Prostate gland (tissue), 2 donors: ENCODE data around the gene RBM44. TPM values are rescaled to one million over a fixed set of nuclear protein-coding genes. Genes with fewer than 3 reads are reported as not detected.

Experiments
- DNase-seq: peaks from one replicate; pipeline ENCODE4 v3.0.0-alpha.2; 2019; ENCODE audit warnings: low spot score
- H3K27ac ChIP-seq, 2 donors: fragments of 200-600 bp; sonication (generic); 2 replicates each; pipeline ENCODE4 v1.5.1; 2017 to 2019
- H3K27me3 ChIP-seq: fragments of 200-600 bp; sonication (generic); replicated peaks from 2 replicates; pipeline ENCODE4 v1.5.1; 2019; ENCODE audit not compliant: insufficient read depth
- H3K36me3 ChIP-seq, 2 donors: fragments of 200-600 bp; sonication (generic); 1 replicate in 1 of 2; 2 replicates in 1 of 2; pipeline versions ENCODE4 v1.5.1 to v1.8.1; 2017 to 2019
- H3K4me1 ChIP-seq: fragments of 200-600 bp; sonication (generic); replicated peaks from 2 replicates; pipeline ENCODE4 v1.5.1; 2019
- H3K4me3 ChIP-seq, 2 donors: fragments of 200-600 bp; sonication (generic); 2 replicates each; pipeline ENCODE4 v1.5.1; 2017 to 2019
- H3K9me3 ChIP-seq: fragments of 200-600 bp; sonication (generic); 2 replicates; pipeline ENCODE4 v1.5.1; 2017
- CTCF ChIP-seq, 4 experiments: fragments of 200-600 bp in 2 of 4; fragments of 450-650 bp in 2 of 4; sonication (generic) in 2 of 4; IDR thresholded peaks; 1 replicate in 3 of 4; 2 replicates in 1 of 4; pipeline ENCODE4 v1.5.1; 2016 to 2019; ENCODE audit warnings: antibody characterized with exemption in 4 of 4, mild to moderate bottlenecking in 2 of 4, moderate library complexity in 2 of 4
- POLR2A ChIP-seq: fragments of 450-650 bp; IDR thresholded peaks from one replicate; pipeline ENCODE4 v1.6.1; 2016; ENCODE audit warnings: antibody characterized with exemption, mild to moderate bottlenecking
- POLR2AphosphoS5 ChIP-seq: sonication (generic); formaldehyde crosslinking; IDR thresholded peaks from one replicate; pipeline ENCODE4 v1.6.1; 2017; ENCODE audit warnings: antibody characterized with exemption
- WGBS: methylation state at CpG from one replicate; pipeline ENCODE4 v1.1.5; 2018; 5-methylcytosine and 5-hydroxymethylcytosine counted together
- intact Hi-C: fragments of 100-400 bp; cut with DNase I; formaldehyde crosslinking; loops from one replicate; pipeline ENCODE4 v1.14.2; 2022
- total RNA-seq, 2 donors: library from RNA; depleted of rRNA; stranded (reverse); fragments of >200 nt; gene quantifications; one replicate each; pipeline ENCODE4 v1.1.0, GENCODE V29; 2016

Gene RBM44
- total RNA-seq, 2 donors from 2014 or later: 0.23 to 6.0 TPM

DNA sequence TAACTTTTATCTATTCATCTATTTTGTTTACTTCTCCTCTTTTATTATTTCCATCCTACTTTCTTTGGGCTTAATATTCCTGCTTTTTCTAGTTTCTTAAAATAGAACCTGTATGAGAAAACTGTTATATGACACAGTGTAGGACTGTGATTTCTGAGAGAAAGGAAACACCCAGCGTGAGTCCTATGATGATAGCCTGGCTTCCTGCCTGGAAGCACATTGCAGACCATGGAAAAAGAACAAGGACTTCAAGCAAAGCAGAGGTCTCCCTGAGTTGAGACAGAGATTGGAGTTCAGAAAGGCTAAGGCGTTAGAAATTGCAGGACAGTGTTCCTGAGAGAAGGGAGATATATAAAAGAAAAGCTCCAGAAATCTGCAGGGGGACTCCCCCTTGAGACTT is 7.8 kb downstream of the RBM44 start:
- no peaks in the 10 kb centered on the region for H3K9me3 ChIP-seq
- no peaks in the 10 kb centered on the region for H3K27me3 ChIP-seq
- TF ChIP-seq POLR2AphosphoS5 (no peak), POLR2A (no peak), CTCF (IDR thresholded peaks at IDR 0.05) (no peak)
- no peak overlapping the region for H3K4me3 ChIP-seq
- H3K4me1 ChIP-seq: no peaks in the 10 kb centered on the region
- WGBS: 56% methylated on average over 2 of the region's 2 CpGs
- intact Hi-C loops: no loop called here
- no peaks in the 10 kb centered on the region for H3K36me3 ChIP-seq
- no peak for DNase-seq
- no peak overlapping the region for H3K27ac ChIP-seq

GRCh38 chr2:237815637-237816036 is 17.1 kb downstream of the RBM44 start:
- no peaks in the 10 kb centered on the region for H3K27me3 ChIP-seq
- WGBS: 92% methylated on average over 1 of the region's 1 CpG
- DNase-seq: no peak
- intact Hi-C loops: no loop called here
- no peak overlapping the region for H3K4me3 ChIP-seq
- TF ChIP-seq POLR2AphosphoS5 (no peak), CTCF (IDR thresholded peaks at IDR 0.05) (no peak), POLR2A (no peak)
- no peaks in the 10 kb centered on the region for H3K36me3 ChIP-seq
- no peaks in the 10 kb centered on the region for H3K4me1 ChIP-seq
- no peak overlapping the region for H3K27ac ChIP-seq
- H3K9me3 ChIP-seq: no peaks in the 10 kb centered on the region

DNA sequence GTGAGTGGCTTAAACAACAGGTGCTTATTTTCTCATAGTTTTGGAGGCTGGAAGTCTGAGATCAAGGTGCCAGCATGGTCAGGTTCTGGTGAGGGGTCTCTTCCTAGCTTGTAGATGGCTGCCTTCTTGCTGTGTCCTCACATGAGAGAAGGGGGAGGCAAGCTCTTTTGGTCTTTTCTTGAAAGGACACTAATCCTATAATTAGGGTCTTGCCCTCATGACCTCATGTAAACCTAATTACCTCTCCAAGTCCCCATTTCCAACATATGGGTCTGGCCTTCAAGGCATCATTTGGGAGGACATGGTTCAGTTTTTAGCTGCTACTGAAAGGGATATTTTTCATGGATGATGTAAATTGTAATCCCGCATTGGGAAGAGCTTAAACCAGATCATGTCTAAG is 18.0 kb downstream of the RBM44 start:
- H3K36me3 ChIP-seq: no peaks in the 10 kb centered on the region
- intact Hi-C loops: no loop called here
- TF ChIP-seq CTCF (IDR thresholded peaks at IDR 0.05): no peak
- no peak for TF ChIP-seq POLR2AphosphoS5
- no peak for TF ChIP-seq POLR2A
- no peaks in the 10 kb centered on the region for H3K9me3 ChIP-seq
- no peaks in the 10 kb centered on the region for H3K4me1 ChIP-seq
- H3K27ac ChIP-seq: no peak overlapping the region
- 97% methylated on average over 1 of the region's 1 CpG for WGBS
- H3K4me3 ChIP-seq: no peak overlapping the region
- DNase-seq: no peak
- H3K27me3 ChIP-seq: no peaks in the 10 kb centered on the region

DNA sequence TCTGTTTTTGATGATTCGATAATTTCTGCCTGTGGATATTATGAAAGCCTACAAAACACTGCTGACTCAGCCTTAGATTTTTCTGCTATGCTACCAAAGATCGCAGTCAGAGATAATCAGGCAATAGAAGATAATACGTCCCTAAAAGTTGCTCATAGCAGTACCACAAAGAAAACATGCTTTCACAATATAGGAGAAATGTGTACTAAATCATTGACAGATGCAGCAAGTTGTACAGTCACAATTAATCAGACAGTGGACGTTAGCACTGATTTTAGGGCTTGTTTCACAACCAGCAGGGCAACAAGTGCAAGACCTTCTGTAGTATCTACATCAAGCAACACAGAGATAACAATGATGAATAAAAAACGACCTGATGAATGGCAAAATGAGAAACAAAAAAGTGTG is 19.5 kb downstream of the RBM44 start:
- H3K4me3 ChIP-seq: no peak overlapping the region
- no peaks in the 10 kb centered on the region for H3K9me3 ChIP-seq
- TF ChIP-seq POLR2A: no peak
- TF ChIP-seq CTCF (IDR thresholded peaks at IDR 0.05): no peak
- no peak for TF ChIP-seq POLR2AphosphoS5
- WGBS: 29% methylated on average over 5 of the region's 5 CpGs
- no peak for DNase-seq
- no peak overlapping the region for H3K27ac ChIP-seq
- H3K4me1 ChIP-seq: no peaks in the 10 kb centered on the region
- intact Hi-C loops: no loop called here
- no peaks in the 10 kb centered on the region for H3K27me3 ChIP-seq
- no peaks in the 10 kb centered on the region for H3K36me3 ChIP-seq

- TF ChIP-seq CTCF (IDR thresholded peaks at IDR 0.05) (no peak), POLR2AphosphoS5 (no peak), POLR2A (no peak)
- H3K27ac ChIP-seq: no peak overlapping the region
- intact Hi-C loops: no loop called here
- WGBS: 80% methylated on average over 2 of the region's 2 CpGs
- no peaks in the 10 kb centered on the region for H3K36me3 ChIP-seq
- no peaks in the 10 kb centered on the region for H3K4me1 ChIP-seq
- no peaks in the 10 kb centered on the region for H3K27me3 ChIP-seq
- H3K9me3 ChIP-seq: no peaks in the 10 kb centered on the region
- DNase-seq: no peak
- H3K4me3 ChIP-seq: no peak overlapping the region
Observed at GRCh38 chr2:237819231-237819630, 20.7 kb downstream of the RBM44 start.
